ENCODE results near the gene RSPH9.
"Not testable (repeated sequence)": the region's sequence is repeated elsewhere in the genome, so short reads cannot be mapped to it uniquely, and the experiment has no call there.

RSPH9 gene

GRCh38 chr6:43682724-43683429 lies 38.0 kb downstream of the RSPH9 start:
- FAIRE-seq, result no peak
- DNase-seq (ENCODE audit: low spot score), result no peak

DNA sequence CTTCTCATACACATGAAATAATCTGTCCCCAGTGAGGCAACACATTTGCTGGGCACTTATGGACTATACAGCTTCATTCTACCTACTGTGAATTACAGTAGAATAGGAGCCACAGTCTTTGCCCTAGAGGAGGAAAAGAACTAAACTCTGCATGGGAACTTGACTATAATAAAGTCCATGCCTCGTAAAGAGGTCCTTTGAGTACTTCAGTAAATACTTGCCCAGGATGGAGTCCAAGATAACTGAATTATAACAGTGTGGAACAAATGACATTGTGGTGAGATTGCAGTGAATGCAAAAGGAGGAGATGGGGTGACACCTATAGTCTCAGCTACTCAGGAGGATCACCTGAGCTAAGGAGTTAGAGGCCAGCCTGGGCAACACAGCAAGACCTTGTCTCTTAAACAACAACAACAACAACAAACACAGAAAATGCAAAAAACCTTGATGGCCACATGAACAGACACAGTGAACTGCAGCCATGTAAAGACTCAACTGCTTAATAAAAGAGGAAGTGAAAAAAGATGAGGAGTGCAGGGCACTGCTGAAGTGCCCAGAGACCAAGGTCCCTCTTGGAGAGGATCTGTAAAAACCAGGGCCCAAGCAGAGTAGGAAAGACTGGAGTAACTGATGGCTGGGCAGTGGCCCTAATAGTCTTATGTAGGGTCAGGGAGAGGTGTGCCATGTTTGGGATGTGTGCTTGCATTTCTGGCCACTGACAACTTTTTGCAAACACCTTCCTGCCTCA lies 39.0 kb downstream of the RSPH9 start:
- no peak for DNase-seq (ENCODE audit: low spot score)
- no peak for FAIRE-seq

DNA sequence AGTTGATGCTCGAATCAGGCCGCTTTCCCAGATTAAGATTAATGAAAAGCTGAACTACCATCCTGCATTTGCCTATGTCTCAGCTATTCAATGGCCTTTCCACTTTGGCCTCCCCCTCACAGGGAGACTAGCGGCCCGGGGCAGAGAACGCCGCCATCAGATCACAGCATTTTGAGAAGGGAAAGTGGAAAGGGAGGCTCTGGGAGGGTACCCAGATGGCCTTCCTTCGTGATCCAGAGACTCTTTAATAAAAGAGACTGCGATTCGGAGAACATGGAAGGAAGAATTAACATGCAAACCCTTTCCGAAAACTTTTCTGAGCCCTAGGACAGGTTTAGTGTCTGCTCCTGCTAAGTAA lies 42.2 kb downstream of the RSPH9 start:
- FAIRE-seq, result no peak
- DNase-seq (ENCODE audit: low spot score), result no peak

- DNase-seq (ENCODE audit: low spot score), result peak; percentile 90
- FAIRE-seq, result no peak
Observed at GRCh38 chr6:43687437-43688347, 42.9 kb downstream of the RSPH9 start, which contains the start of gene MRPS18A. MRPS18A (minus strand) TSS chr6:43687791; CDS start chr6:43687779, 12 bp downstream.

DNA sequence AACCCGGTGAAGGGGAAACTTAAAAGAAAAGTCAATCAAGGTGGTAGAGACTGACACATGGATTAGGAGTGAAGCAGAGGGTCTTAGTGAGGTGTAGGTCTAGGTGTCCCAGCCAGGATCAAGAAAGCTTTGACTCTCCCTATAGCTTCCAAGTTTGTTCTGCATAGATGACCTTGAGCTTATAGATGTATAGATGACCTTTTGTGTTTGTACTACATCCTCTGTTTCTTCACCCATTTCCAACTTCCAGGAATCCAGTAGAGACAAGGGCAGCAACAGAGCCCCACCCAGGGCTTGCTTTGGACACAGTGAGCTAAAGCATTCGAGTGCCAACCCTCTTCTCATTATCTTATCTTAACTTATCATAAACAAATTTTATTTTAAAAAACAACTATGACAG lies 44.6 kb downstream of the RSPH9 start:
- FAIRE-seq, result no peak
- no peak for DNase-seq (ENCODE audit: low spot score)

GRCh38 chr6:43695215-43695966 lies 50.6 kb downstream of the RSPH9 start:
- FAIRE-seq (no peak), DNase-seq (ENCODE audit: low spot score) (no peak)

GRCh38 chr6:43695967-43696291 lies 51.1 kb downstream of the RSPH9 start:
- DNase-seq (ENCODE audit: low spot score) (no peak), FAIRE-seq (no peak)

DNA sequence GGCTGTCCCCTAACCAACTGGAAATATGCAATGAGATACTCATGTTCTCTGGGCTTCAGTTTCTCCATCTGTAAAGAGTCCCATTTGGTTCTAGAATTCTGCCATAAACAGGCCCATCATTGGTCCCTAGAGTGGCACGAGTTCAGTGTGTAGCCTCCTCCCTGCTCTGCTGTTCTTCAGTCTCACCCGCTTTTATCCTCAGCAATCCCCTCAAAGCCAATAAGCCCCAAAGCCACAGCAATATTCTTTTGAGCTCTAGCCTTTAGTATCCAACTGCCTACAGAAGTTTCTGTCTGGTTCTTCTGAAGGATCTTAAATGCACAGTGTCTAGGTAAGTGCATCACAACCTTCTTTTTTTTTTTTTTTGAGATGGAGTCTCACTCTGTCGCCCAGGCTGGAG lies 52.6 kb downstream of the RSPH9 start:
- DNase-seq (ENCODE audit: low spot score) (no peak), FAIRE-seq (no peak)

GRCh38 chr6:43698584-43699349 lies 53.9 kb downstream of the RSPH9 start:
- FAIRE-seq (no peak), DNase-seq (ENCODE audit: low spot score) (no peak)

DNA sequence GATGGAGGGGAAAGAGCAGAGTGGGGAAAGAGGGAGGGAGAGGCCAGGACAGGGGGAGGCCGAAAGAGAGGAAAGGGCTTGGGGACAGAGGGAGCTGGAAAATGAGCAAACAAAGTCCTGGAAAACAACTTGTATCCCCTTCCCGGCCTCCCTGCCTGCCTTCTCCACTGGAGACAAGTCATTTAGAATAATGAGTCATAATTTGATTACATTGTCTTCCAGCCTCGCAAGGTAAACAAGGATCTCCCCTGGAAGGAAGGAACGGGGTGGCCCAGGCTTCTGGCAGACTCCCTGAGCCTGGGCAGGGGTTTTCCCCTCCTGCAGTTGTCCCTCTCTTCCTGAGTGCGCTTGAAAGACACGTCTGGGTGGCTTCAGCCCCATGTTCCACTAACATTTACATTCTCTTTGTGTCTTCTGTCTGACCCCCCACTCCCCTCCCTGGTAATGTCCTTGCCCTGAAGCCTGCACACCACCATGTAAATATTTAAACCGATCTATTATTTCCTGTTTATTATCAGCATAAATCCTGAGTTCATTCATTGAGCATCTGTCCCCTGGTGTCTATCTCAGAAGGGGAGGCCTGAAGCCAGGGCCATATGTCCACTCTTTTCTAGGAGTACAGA lies 54.8 kb downstream of the RSPH9 start:
- DNase-seq (ENCODE audit: low spot score) (no peak), FAIRE-seq (no peak)

DNA sequence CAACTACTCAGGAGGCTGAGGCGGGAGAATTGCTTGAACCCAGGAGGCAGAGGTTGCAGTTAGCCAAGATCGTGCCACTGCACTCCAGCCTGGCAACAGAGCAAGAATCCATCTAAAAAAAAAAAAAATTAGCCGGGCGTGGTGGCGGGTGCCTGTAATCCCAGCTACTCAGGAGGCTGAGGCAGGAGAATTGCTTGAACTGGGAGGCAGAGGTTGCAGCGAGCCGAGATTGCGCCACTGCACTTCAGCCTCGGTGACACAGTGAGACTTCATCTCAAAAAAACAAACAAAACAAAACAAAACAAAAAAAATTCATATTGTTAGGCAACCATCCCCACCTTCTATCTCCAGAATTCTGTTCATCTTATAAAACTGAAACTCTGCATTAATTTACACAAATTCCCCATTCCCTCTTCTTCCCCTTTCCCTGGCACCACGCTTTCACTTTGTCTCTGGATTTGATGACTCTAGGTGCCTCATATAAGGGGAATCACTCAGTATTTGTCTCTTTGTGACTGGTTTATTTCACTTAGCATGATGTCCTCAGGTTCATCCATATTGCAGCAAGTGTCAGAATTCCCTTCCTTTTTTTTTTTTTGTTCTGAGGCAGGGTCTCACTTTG lies 56.2 kb downstream of the RSPH9 start:
- not testable (repeated sequence) for DNase-seq (ENCODE audit: low spot score); FAIRE-seq

GRCh38 chr6:43702171-43702533 lies 57.3 kb downstream of the RSPH9 start:
- FAIRE-seq (no peak), DNase-seq (ENCODE audit: low spot score) (no peak)

DNA sequence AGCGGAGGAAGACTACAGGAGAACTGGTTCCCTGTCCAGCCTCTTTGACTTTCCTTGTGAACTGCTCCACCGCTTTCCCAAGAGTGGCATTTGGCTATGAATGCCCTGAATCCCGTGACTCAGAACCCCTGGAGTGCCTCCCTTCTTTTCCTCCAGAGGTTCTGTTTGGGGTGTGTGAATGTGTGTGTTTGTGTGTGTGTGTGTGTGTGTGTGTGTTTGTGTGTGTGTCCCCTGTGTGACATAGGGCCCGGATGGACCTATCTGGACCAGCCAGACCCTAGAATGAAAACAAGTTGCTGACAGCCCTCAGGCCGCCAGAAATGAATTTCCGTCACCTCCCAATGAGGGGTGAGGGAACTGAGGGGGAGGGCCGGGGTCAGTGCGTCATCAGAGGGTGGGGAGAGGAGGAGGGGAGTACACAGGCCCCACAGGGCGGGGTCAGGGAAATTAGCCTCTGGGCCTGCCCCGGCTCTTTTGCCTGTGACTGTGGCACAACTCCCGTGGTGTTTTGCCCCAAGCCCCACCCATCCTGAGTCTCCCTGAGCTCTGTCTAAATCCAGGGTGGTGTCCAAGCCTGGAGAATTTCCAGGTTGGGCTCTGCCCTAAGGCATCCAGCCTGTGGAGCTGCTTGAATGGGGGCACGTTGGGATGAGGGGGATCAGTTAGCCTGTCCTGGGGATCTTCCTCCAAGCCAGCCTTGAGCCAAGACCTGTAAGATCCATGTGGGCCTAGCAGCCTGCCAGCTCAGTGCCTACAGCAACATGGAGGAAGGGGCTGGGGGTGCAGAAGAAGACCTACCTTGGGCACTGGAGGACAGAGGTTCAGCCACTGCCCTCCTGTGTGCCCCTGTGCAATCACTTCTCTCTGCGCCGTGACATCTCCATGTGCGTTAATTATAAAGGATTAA lies 58.0 kb downstream of the RSPH9 start:
- peak; percentile 88 for DNase-seq (ENCODE audit: low spot score)

DNA sequence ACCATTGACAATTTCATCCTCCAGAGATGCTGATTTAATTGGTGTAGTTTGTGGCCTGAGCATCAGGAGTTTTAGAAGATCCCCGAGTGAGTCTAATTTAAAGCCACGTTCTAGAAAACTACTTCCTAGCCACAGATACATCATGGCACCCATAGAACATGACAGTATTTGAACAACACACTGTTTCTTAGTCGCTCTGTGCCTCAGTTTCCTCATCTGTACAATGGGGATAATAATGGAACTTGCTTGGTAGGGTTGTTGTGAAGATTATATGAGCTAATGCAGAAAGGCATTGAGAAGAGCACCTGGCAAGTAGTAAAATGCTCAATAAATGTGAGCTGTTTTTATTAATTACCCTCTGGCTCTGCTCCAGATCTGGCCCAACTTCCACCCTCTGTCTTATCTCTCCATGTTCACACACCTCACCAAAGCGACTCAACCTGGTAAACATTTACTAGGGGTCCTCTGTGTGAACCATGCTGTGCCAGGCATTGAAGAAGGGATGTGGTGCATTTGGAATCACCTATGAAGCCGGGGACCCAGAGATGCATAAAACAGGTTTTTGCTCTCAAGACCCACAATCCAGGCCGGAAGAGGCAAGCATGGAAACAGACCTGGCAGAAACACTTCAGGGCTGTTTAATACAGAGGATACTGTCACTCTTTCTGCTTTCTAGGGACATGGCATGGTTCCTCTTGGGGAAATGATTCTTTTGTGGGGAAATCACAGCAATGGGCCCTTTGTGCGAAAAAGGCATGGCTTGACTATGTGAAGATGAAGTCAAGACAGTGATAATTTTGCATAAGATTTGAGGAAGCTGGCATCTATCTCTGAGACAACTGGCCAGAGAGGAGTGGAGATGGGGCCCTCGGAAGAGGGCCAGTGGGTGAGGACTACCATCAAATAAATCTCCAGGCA lies 58.9 kb downstream of the RSPH9 start:
- no peak for DNase-seq (ENCODE audit: low spot score)
- no peak for FAIRE-seq

More for the DNA sequence above, 58.0 kb downstream of the RSPH9 start:
- FAIRE-seq, result no peak

- FAIRE-seq, result no peak
- no peak for DNase-seq (ENCODE audit: low spot score)
Observed at GRCh38 chr6:43705996-43706395, 61.2 kb downstream of the RSPH9 start.

GRCh38 chr6:43706788-43707187 lies 62.0 kb downstream of the RSPH9 start:
- DNase-seq (ENCODE audit: low spot score) (no peak), FAIRE-seq (no peak)

- no peak for DNase-seq (ENCODE audit: low spot score)
- FAIRE-seq, result no peak
Observed at GRCh38 chr6:43707269-43707668, 62.4 kb downstream of the RSPH9 start.

- no peak for DNase-seq (ENCODE audit: low spot score)
- no peak for FAIRE-seq
Observed at GRCh38 chr6:43707767-43708166, 62.9 kb downstream of the RSPH9 start.

Measured in urothelium cell line (cell line).